Hepatocyte (in vitro differentiated cells): ENCODE data around the gene DALRD3. TPM values are rescaled to one million over a fixed set of nuclear protein-coding genes. Genes with fewer than 3 reads are reported as not detected.

ENCODE experiments used
- DNase-seq: peaks from one replicate; pipeline ENCODE4 v3.0.0-alpha.2; 2016; ENCODE audit warnings: low spot score
- H2AFZ ChIP-seq: fragments of 200-600 bp; sonication (generic); 2 replicates; pipeline ENCODE4 v1.6.0; 2016; ENCODE audit warnings: antibody characterized with exemption, mild to moderate bottlenecking
- H3K27ac ChIP-seq: fragments of 200-600 bp; sonication (generic); 2 replicates; pipeline ENCODE4 v1.5.1; 2016; ENCODE audit warnings: mild to moderate bottlenecking
- H3K27me3 ChIP-seq: fragments of 200-600 bp; sonication (generic); 2 replicates; pipeline ENCODE4 v1.6.1; 2016
- H3K36me3 ChIP-seq: fragments of 200-600 bp; sonication (generic); replicated peaks from 2 replicates; pipeline ENCODE4 v1.5.1; 2016; ENCODE audit warnings: low read depth; ENCODE audit not compliant: insufficient read depth
- H3K4me1 ChIP-seq: fragments of 200-600 bp; sonication (generic); 2 replicates; pipeline ENCODE4 v1.5.1; 2016; ENCODE audit warnings: mild to moderate bottlenecking, moderate library complexity; ENCODE audit not compliant: insufficient read depth
- H3K4me2 ChIP-seq: fragments of 200-600 bp; sonication (generic); 2 replicates; pipeline ENCODE4 v1.6.0; 2016
- H3K4me3 ChIP-seq: fragments of 200-600 bp; sonication (generic); 2 replicates; pipeline ENCODE4 v1.5.1; 2016; ENCODE audit warnings: mild to moderate bottlenecking
- H3K79me2 ChIP-seq: fragments of 200-600 bp; sonication (generic); 2 replicates; pipeline ENCODE4 v1.6.0; 2017; ENCODE audit warnings: mild to moderate bottlenecking
- H3K9me2 ChIP-seq: fragments of 200-600 bp; sonication (generic); replicated peaks from 2 replicates; pipeline ENCODE4 v1.6.0; 2017; ENCODE audit warnings: mild to moderate bottlenecking; ENCODE audit not compliant: insufficient read depth
- H3K9me3 ChIP-seq: fragments of 200-600 bp; sonication (generic); 2 replicates; pipeline ENCODE4 v1.5.1; 2016; ENCODE audit warnings: low read depth, mild to moderate bottlenecking
- H4K20me1 ChIP-seq: fragments of 200-600 bp; sonication (generic); 2 replicates; pipeline ENCODE4 v1.6.0; 2016; ENCODE audit warnings: mild to moderate bottlenecking; ENCODE audit not compliant: insufficient read depth, poor library complexity, severe bottlenecking
- CTCF ChIP-seq: fragments of 200-600 bp; sonication (generic); IDR thresholded peaks from 2 replicates; pipeline ENCODE4 v1.5.1; 2016; ENCODE audit warnings: antibody characterized with exemption, mild to moderate bottlenecking; ENCODE audit not compliant: poor library complexity
- EZH2 ChIP-seq: fragments of 200-600 bp; sonication (generic); IDR thresholded peaks from 2 replicates; pipeline ENCODE4 v1.6.1; 2016; ENCODE audit warnings: antibody characterized with exemption, mild to moderate bottlenecking, borderline replicate concordance
- EZH2phosphoT487 ChIP-seq: fragments of 200-600 bp; sonication (generic); IDR thresholded peaks from one replicate; pipeline ENCODE4 v1.6.1; 2018; ENCODE audit warnings: antibody characterized with exemption, mild to moderate bottlenecking, low read depth, moderate library complexity; ENCODE audit not compliant: unreplicated experiment, severe bottlenecking
- WGBS: methylation state at CpG from one replicate; pipeline ENCODE4 v1.1.6; 2016; ENCODE audit warnings: low lambda C conversion rate; ENCODE audit errors: missing lambda C conversion rate; 5-methylcytosine and 5-hydroxymethylcytosine counted together
- polyA plus RNA-seq: library from polyadenylated mRNA; unstranded; fragments of >200 nt; fragmentation: Nextera tagmentation; extraction: Ambion mirVana; gene quantifications from 2 replicates; pipeline ENCODE4 v1.2.1, GENCODE V29; 2016
- total RNA-seq: library from RNA; depleted of rRNA; stranded (reverse); fragments of >200 nt; gene quantifications from 2 replicates; pipeline ENCODE4 v1.2.3, GENCODE V29; 2014

Gene DALRD3
- total and polyA plus RNA-seq, 2 experiments from 2014 or later: 27.0 to 29.3 TPM

GRCh38 chr3:49024449-49024848 lies 6.1 kb upstream of the DALRD3 start:
- peaks cover 69% of the 10 kb centered on the region for H3K79me2 ChIP-seq

GRCh38 chr3:49023775-49024174 lies 5.4 kb upstream of the DALRD3 start:
- no peak overlapping the region for H2AFZ ChIP-seq
- H3K4me3 ChIP-seq: no peak overlapping the region
- no peaks in the 10 kb centered on the region for H3K27me3 ChIP-seq
- no peak for DNase-seq
- no peak overlapping the region for H3K27ac ChIP-seq
- peaks cover 36% of the 10 kb centered on the region for H3K4me1 ChIP-seq
- no peaks in the 10 kb centered on the region for H3K9me2 ChIP-seq
- TF ChIP-seq CTCF (no peak), EZH2phosphoT487 (no peak), EZH2 (no peak)
- H3K36me3 ChIP-seq: no peaks in the 10 kb centered on the region
- H3K79me2 ChIP-seq: peaks cover 73% of the 10 kb centered on the region
- no peaks in the 10 kb centered on the region for H4K20me1 ChIP-seq
- no peaks in the 10 kb centered on the region for H3K9me3 ChIP-seq
- H3K4me2 ChIP-seq: no peak overlapping the region
- WGBS: 98% methylated on average over 4 of the region's 4 CpGs

More at GRCh38 chr3:49024449-49024848, 6.1 kb upstream of the DALRD3 start:
- H3K9me2 ChIP-seq: no peaks in the 10 kb centered on the region
- no peak overlapping the region for H2AFZ ChIP-seq
- WGBS: 94% methylated on average over 5 of the region's 5 CpGs
- no peak for TF ChIP-seq CTCF
- TF ChIP-seq EZH2phosphoT487: no peak
- no peak for TF ChIP-seq EZH2
- H4K20me1 ChIP-seq: no peaks in the 10 kb centered on the region
- H3K27me3 ChIP-seq: no peaks in the 10 kb centered on the region
- DNase-seq: no peak
- H3K4me2 ChIP-seq: no peak overlapping the region
- no peak overlapping the region for H3K4me3 ChIP-seq
- H3K9me3 ChIP-seq: no peaks in the 10 kb centered on the region
- peaks cover 32% of the 10 kb centered on the region for H3K4me1 ChIP-seq
- H3K27ac ChIP-seq: no peak overlapping the region
- no peaks in the 10 kb centered on the region for H3K36me3 ChIP-seq

- no peaks in the 10 kb centered on the region for H3K27me3 ChIP-seq
- no peak for TF ChIP-seq CTCF
- peaks cover 28% of the 10 kb centered on the region for H3K4me1 ChIP-seq
- WGBS: 27% methylated on average over 12 of the region's 12 CpGs
- no peaks in the 10 kb centered on the region for H3K36me3 ChIP-seq
- peak overlapping the region; percentile 89 for H3K4me3 ChIP-seq
- H3K9me2 ChIP-seq: no peaks in the 10 kb centered on the region
- DNase-seq: no peak
- peak overlapping the region; percentile 91 for H2AFZ ChIP-seq
- no peaks in the 10 kb centered on the region for H3K9me3 ChIP-seq
- peak overlapping the region; percentile 100 for H3K27ac ChIP-seq
- H3K4me2 ChIP-seq: peak overlapping the region; percentile 95
- peaks cover 63% of the 10 kb centered on the region for H3K79me2 ChIP-seq
- H4K20me1 ChIP-seq: no peaks in the 10 kb centered on the region
Observed at GRCh38 chr3:49022688-49023171, 4.3 kb upstream of the DALRD3 start.
